Calu3 (cell line): ENCODE results near the gene CLASP1. TPM values are rescaled to one million over a fixed set of nuclear protein-coding genes. Genes with fewer than 3 reads are reported as not detected.
"Not testable (repeated sequence)": the region's sequence is repeated elsewhere in the genome, so short reads cannot be mapped to it uniquely, and the experiment has no call there.

Source experiments
- BruUV-seq: library from RNA; stranded (reverse); fragments of 400-500 nt; replicated peaks from 2 replicates; lab custom pipeline; 2021; lab: Mats Ljungman, UMichigan
- CTCF ChIA-PET: fragments of 300-600 bp; sonication (Branson Sonifier 250); formaldehyde crosslinking; loops from one replicate; lab custom pipeline; 2022; ENCODE audit warnings: antibody characterized with exemption; lab: Charles Lee
- DNase-seq: peaks from one replicate; pipeline ENCODE4 v3.0.0; 2022
- H3K27ac Mint-ChIP-seq: one replicate; pipeline ENCODE4 v1.8.0; 2022; ENCODE audit warnings: mixed read lengths; ENCODE audit not compliant: unreplicated experiment
- H3K27me3 Mint-ChIP-seq: one replicate; pipeline ENCODE4 v1.8.0; 2022; ENCODE audit warnings: mixed read lengths; ENCODE audit not compliant: unreplicated experiment
- H3K36me3 Mint-ChIP-seq: one replicate; pipeline ENCODE4 v1.8.0; 2022; ENCODE audit warnings: mild to moderate bottlenecking, moderate library complexity, mixed read lengths; ENCODE audit not compliant: insufficient read depth, unreplicated experiment
- H3K4me1 Mint-ChIP-seq: one replicate; pipeline ENCODE4 v1.8.0; 2022; ENCODE audit warnings: mild to moderate bottlenecking, low read depth, mixed read lengths; ENCODE audit not compliant: unreplicated experiment
- H3K4me3 Mint-ChIP-seq: one replicate; pipeline ENCODE4 v1.8.0; 2022; ENCODE audit warnings: mild to moderate bottlenecking, low read depth, moderate library complexity, mixed read lengths; ENCODE audit not compliant: unreplicated experiment
- H3K9me3 Mint-ChIP-seq: one replicate; pipeline ENCODE4 v1.8.0; 2022; ENCODE audit warnings: low read depth, mixed read lengths; ENCODE audit not compliant: unreplicated experiment
- intact Hi-C: fragments of 100-400 bp; cut with micrococcal nuclease; formaldehyde crosslinking; loops from one replicate; pipeline ENCODE4 v1.10.0; 2022; ENCODE audit not compliant: unreplicated experiment
- total RNA-seq: library from RNA; stranded (reverse); gene quantifications from 2 replicates; pipeline ENCODE4 v1.2.3, GENCODE V29; 2022
- TF ChIP-seq, protein P1 (sequence below): fragments of 200-600 bp; IDR thresholded peaks from one replicate; pipeline ENCODE4 v1.8.0; 2022; ENCODE audit warnings: antibody characterized with exemption; ENCODE audit not compliant: unreplicated experiment

The CLASP1 gene
- total RNA-seq, 1 experiment from 2014 or later, result 59.7 TPM

DNA sequence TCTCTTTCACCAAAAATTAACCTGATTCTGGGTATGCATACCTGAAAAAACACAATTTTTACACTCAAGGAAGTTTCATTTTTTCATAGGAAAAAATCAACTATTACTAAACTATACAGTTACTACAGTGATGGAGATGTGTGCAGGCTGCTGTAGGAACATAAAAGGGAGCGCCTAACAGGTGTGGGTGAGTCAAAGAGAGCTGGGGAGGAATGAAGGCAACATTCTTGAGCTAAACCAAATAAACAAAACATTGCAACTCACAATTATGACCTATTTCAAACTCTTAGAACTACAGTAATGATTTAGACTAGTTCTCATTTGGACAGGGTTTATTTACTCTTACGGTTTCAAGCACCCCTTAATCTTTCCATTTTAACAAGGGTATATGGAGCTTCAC lies 13.4 kb upstream of the CLASP1 start:
- Mint-ChIP-seq H3K27ac (no peak overlapping the region), H3K36me3 (no peaks in the 10 kb centered on the region), H3K4me3 (no peak overlapping the region), H3K27me3 (no peaks in the 10 kb centered on the region), H3K9me3 (no peaks in the 10 kb centered on the region), H3K4me1 (peaks cover 22% of the 10 kb centered on the region)
- no TSS peak for BruUV-seq
- CTCF ChIA-PET, result no interaction called here
- intact Hi-C loops, result no loop called here
- TF ChIP-seq, protein P1, sequence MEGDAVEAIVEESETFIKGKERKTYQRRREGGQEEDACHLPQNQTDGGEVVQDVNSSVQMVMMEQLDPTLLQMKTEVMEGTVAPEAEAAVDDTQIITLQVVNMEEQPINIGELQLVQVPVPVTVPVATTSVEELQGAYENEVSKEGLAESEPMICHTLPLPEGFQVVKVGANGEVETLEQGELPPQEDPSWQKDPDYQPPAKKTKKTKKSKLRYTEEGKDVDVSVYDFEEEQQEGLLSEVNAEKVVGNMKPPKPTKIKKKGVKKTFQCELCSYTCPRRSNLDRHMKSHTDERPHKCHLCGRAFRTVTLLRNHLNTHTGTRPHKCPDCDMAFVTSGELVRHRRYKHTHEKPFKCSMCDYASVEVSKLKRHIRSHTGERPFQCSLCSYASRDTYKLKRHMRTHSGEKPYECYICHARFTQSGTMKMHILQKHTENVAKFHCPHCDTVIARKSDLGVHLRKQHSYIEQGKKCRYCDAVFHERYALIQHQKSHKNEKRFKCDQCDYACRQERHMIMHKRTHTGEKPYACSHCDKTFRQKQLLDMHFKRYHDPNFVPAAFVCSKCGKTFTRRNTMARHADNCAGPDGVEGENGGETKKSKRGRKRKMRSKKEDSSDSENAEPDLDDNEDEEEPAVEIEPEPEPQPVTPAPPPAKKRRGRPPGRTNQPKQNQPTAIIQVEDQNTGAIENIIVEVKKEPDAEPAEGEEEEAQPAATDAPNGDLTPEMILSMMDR, result no peak
- DNase-seq, result no peak

GRCh38 chr2:121659933-121660332 lies 10.7 kb upstream of the CLASP1 start:
- H3K36me3 Mint-ChIP-seq, result no peaks in the 10 kb centered on the region
- H3K4me3 Mint-ChIP-seq, result no peak overlapping the region
- TF ChIP-seq, protein P1, result no peak
- BruUV-seq, result no TSS peak
- intact Hi-C loops, result no loop called here
- no peak overlapping the region for H3K27ac Mint-ChIP-seq
- CTCF ChIA-PET, result no interaction called here
- no peaks in the 10 kb centered on the region for H3K27me3 Mint-ChIP-seq
- no peak for DNase-seq
- no peaks in the 10 kb centered on the region for H3K9me3 Mint-ChIP-seq
- peaks cover 14% of the 10 kb centered on the region for H3K4me1 Mint-ChIP-seq

DNA sequence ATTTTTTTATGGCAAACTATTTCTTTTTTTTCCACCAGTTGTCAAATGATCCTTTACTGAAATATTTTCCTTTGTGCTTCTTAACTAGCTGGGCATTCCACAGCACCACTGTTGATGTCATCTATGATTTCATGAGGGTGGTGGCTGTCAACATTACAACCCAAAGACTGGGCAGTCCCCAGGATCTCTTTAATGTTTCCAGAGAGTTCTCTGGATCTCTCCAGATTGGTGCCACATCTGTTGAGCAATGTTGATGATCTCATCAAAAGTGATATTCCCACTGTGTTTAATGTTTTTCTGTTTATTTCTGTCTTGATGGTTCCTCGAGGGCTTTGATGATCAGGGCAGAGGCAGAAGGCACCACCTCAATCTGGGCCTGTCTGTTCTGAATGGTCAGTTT lies 9.1 kb upstream of the CLASP1 start:
- BruUV-seq, DNase-seq, H3K9me3 Mint-ChIP-seq, H3K4me3 Mint-ChIP-seq, intact Hi-C loops, H3K27ac Mint-ChIP-seq, H3K36me3 Mint-ChIP-seq, H3K27me3 Mint-ChIP-seq, CTCF ChIA-PET: not testable (repeated sequence)
- peaks cover 10% of the 10 kb centered on the region for H3K4me1 Mint-ChIP-seq

DNA sequence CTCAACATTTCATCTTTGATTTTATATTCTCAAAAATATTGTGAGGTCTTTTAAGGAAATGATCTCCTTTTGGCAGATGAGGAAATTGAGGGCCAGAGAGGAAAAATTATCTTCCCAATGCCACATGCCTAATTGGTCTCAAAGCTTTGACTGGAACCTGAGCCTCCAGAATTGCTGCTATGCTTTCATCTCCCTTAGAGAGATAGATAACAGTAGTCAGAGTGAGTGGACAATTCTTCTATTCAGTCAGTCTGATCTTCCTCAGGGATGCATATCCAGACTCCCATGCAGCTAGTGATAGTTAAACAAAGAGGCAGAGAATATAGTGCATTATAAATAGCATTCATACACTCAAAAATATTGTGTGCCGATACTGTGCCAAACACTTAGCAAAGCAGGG lies 3.8 kb upstream of the CLASP1 start:
- intact Hi-C loops, result no loop called here
- no peak overlapping the region for H3K4me3 Mint-ChIP-seq
- H3K27ac Mint-ChIP-seq, result no peak overlapping the region
- TF ChIP-seq, protein P1, result no peak
- peaks cover 24% of the 10 kb centered on the region for H3K4me1 Mint-ChIP-seq
- CTCF ChIA-PET, result no interaction called here
- peaks cover 30% of the 10 kb centered on the region for H3K36me3 Mint-ChIP-seq
- peaks cover 2% of the 10 kb centered on the region for H3K9me3 Mint-ChIP-seq
- no TSS peak for BruUV-seq
- DNase-seq, result no peak
- no peaks in the 10 kb centered on the region for H3K27me3 Mint-ChIP-seq

DNA sequence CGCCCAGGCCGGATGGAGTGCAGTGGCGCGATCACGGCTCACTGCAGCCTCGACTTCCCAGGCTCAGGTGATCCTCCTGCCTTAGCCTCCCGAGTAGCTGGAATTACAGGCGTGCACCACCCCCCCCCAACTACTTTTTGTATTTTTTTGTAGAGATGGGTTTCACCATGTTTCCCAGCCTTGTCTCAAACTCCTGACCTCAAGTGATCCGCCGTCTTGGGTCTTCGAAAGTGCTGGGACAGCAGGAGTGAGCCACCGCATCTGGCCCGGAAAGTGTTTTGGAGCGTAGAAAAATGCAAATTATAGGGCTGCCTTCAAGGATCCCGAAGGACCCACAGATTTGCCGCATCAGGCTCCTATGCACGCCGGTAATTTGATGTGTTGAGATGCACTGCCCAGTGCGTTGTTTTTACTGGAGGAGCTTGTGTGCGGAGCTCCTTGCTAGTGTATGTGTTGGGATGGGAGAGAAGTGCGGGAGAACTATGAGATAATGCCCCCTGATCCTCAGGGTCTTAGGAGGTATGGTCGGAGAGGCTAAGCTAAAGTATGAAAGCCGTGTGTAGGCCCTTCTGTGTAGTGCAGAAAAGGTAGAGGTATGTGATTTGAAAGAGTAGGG lies 1.2 kb upstream of the CLASP1 start:
- CTCF ChIA-PET, result interaction anchor here (0.7 to 2.0 kb wide), 9 partner anchors 10 to 565 kb away, joined by 3 to 5 read pairs (median 4); partner anchors contain the start of genes NIFK and RNU4ATAC
- TF ChIP-seq, protein P1, result no peak
- Mint-ChIP-seq H3K36me3 (peaks cover 39% of the 10 kb centered on the region), H3K27me3 (no peaks in the 10 kb centered on the region), H3K27ac (peak overlapping the region; percentile 98), H3K9me3 (peaks cover 2% of the 10 kb centered on the region), H3K4me3 (peak overlapping the region; percentile 96), H3K4me1 (peaks cover 30% of the 10 kb centered on the region)
- BruUV-seq, result no TSS peak
- intact Hi-C loops, result loop anchor here (2.0 kb wide), 1 partner anchor 38 kb away; no protein-coding TSS in a partner anchor
- DNase-seq, result no peak
